ENCODE measurements around the gene MBNL2.
"Not testable (repeated sequence)": the region's sequence is repeated elsewhere in the genome, so short reads cannot be mapped to it uniquely, and the experiment has no call there.

MBNL2 gene

DNA sequence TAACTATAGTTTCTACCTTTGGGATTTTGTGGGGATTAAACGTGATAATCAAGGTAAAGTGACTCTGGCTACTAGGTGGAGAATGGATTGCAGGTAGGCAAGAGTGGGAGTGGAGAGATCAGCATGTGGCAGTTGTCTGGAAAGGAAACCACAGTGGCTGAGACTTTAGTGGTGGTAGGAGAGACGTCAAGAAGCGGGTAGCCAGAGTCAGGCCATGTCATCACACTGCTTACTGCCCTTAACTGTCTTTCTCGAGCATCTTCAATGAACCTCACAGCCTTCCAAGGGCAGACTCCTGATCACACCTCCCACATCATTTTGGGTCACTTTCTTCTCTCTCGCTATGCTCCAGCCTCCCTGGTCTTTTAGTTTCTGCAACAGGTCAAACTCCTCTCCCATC lies 28.6 kb upstream of the MBNL2 start:
- Histone ChIP-seq H3K27ac (ENCODE audit: low read depth, low read length) (no peak overlapping the region), H3K36me3 (ENCODE audit: control insufficient read depth, insufficient read depth, low read length) (no peaks in the 10 kb centered on the region), H3K4me3 (ENCODE audit: low read length) (no peak overlapping the region), H3K4me1 (ENCODE audit: control insufficient read depth, insufficient read depth, low read length) (no peaks in the 10 kb centered on the region), H3K27me3 (ENCODE audit: control insufficient read depth, insufficient read depth, low read length) (no peaks in the 10 kb centered on the region), H3K9ac (ENCODE audit: low read length) (no peak overlapping the region)

DNA sequence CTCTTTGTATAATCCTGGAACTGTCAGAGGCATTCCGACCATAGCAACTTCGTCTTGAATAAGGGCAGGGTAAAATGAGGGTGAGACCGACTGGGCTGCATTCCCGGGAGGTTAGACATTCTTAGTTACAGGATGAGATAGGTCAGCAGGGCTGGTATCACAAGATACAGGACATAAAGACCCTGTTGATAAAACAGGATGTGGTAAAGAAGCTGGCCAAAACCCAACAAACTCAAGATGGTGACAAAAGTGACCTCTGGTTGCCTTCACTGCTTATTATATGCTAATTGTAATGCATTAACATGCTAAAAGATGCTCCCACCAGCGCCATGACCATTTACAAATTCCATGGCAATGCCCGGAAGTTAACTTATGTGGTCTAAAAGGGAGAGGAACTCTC lies 27.7 kb upstream of the MBNL2 start:
- Histone ChIP-seq H3K9ac (ENCODE audit: low read length) (no peak overlapping the region), H3K27me3 (ENCODE audit: control insufficient read depth, insufficient read depth, low read length) (no peaks in the 10 kb centered on the region), H3K4me1 (ENCODE audit: control insufficient read depth, insufficient read depth, low read length) (no peaks in the 10 kb centered on the region), H3K4me3 (ENCODE audit: low read length) (no peak overlapping the region), H3K27ac (ENCODE audit: low read depth, low read length) (no peak overlapping the region), H3K36me3 (ENCODE audit: control insufficient read depth, insufficient read depth, low read length) (no peaks in the 10 kb centered on the region)

DNA sequence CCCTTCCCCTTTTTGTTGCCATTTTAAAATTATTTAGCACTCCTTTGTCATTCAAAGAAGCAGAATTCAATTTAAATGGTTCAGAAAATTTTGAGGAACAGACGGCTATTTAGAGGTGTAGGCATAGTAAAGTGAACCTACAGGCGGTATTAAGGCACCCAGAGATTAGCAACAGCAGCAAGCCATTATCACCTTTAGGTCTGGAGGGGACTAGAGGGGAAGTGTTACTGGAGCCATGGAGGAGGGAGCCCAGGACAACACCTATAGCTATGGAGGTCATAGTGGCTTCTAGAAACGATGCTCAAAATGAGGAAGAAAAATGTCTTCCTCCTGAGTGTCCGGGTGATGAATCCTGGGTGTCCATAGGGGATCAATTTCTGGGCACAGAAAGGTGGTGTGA lies 25.8 kb upstream of the MBNL2 start:
- no peak overlapping the region for H3K9ac ChIP-seq (ENCODE audit: low read length)
- no peaks in the 10 kb centered on the region for H3K36me3 ChIP-seq (ENCODE audit: control insufficient read depth, insufficient read depth, low read length)
- H3K4me1 ChIP-seq (ENCODE audit: control insufficient read depth, insufficient read depth, low read length) = no peaks in the 10 kb centered on the region
- no peaks in the 10 kb centered on the region for H3K27me3 ChIP-seq (ENCODE audit: control insufficient read depth, insufficient read depth, low read length)
- H3K4me3 ChIP-seq (ENCODE audit: low read length) = no peak overlapping the region
- H3K27ac ChIP-seq (ENCODE audit: low read depth, low read length) = no peak overlapping the region

DNA sequence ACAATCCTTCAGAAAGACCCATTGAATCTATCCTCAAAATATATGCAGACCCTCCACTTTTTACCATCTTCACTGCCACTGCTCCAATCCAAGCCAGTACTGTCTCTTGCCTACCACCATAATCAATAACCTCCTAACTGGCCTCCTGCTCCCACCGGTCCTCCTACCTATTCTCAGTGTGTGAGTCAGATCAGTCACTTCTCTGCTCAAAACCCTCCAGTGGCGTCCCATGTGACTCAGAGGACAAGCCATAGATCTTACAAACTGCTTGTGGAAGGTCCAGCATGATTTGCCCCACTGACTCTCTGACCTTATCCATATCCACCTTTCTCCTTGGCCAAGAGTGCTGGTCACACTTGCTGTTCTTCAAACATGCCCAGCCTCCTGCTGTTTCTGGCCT lies 23.4 kb upstream of the MBNL2 start:
- no peak overlapping the region for H3K27ac ChIP-seq (ENCODE audit: low read depth, low read length)

DNA sequence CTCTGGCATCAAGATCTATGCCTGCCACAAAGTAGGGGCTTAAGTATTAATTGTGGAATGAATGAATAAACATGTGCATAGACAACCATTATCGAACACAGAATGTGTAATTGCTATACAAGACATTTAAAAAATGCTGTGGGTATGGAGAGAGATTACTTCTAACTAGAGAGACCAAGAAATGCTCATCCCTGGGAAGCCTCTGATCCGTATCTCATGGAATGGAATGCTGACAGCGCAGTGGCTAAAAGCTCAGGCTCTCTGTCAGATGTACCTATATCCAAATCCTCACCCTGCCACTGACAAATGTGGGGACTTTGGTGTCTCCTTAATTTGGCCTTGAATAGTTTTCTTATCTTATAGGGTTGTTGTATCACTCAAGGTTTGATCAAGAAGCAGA lies 22.7 kb upstream of the MBNL2 start:
- Histone ChIP-seq H3K4me3 (ENCODE audit: low read length) (no peak overlapping the region), H3K4me1 (ENCODE audit: control insufficient read depth, insufficient read depth, low read length) (no peaks in the 10 kb centered on the region), H3K36me3 (ENCODE audit: control insufficient read depth, insufficient read depth, low read length) (no peaks in the 10 kb centered on the region), H3K27ac (ENCODE audit: low read depth, low read length) (no peak overlapping the region), H3K27me3 (ENCODE audit: control insufficient read depth, insufficient read depth, low read length) (no peaks in the 10 kb centered on the region), H3K9ac (ENCODE audit: low read length) (no peak overlapping the region)

More for the DNA sequence above, 23.4 kb upstream of the MBNL2 start:
- Histone ChIP-seq H3K4me3 (ENCODE audit: low read length) (no peak overlapping the region), H3K4me1 (ENCODE audit: control insufficient read depth, insufficient read depth, low read length) (no peaks in the 10 kb centered on the region), H3K9ac (ENCODE audit: low read length) (no peak overlapping the region), H3K36me3 (ENCODE audit: control insufficient read depth, insufficient read depth, low read length) (no peaks in the 10 kb centered on the region), H3K27me3 (ENCODE audit: control insufficient read depth, insufficient read depth, low read length) (no peaks in the 10 kb centered on the region)

DNA sequence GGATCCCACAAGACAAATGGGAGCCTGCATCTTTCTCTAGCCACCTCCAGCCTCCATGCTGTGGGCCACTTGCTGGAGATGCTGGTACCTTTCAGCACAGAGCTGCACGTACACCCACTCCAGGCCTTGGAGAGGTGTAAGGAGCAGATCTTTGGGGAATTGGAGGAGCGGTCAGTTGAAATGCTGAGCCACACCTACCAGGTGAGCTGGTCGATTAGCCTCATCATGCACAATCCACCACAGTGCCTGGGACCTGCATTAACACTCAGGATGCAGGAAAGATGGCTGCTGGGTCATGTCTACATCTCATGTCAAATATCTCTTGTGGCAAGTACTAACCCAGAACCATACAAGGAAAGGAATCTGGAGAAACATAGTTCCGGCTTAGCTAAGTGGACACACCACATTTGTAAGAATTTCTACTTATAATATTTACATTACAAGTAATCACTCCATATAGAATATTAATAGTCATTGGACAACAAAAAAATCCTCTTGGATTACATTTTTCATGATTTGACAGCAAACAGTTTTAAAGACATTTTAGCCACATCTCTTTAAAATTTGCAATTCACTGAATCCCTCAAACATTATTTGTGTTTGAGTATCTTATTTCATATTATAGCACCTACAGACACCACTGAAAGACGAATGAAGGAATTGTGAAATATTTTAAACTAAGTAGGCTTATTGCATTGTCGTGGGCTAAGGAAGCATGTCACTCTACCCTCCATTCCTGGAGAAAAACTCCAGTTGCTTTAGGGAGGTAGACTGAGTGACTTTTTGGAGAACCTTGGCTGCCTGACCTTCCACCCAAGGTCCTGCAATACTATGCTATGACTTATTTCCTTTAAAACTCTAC lies 21.8 kb upstream of the MBNL2 start:
- Histone ChIP-seq H3K9ac (ENCODE audit: low read length) (no peak overlapping the region), H3K4me1 (ENCODE audit: control insufficient read depth, insufficient read depth, low read length) (no peaks in the 10 kb centered on the region), H3K36me3 (ENCODE audit: control insufficient read depth, insufficient read depth, low read length) (no peaks in the 10 kb centered on the region)

DNA sequence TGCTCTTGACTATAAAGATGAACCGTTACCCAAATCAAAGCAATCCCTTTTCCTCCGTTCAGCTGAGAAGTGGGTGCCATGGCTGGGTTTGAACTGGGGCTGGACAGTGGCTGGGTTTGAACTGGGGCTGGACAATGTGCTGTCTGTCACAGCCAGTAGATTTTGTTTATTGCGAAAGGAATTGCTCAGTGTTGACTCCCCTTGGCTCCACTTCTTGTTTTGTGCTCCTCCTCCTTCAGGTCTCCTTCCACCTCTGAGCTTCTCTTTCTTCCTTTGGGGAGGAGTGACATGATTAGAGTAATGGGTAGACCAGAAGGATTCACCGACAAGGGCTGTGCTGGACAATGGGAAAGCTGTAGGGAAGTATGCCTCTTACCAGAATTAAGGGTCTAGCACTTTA lies 19.4 kb upstream of the MBNL2 start:
- H3K27me3 ChIP-seq (ENCODE audit: control insufficient read depth, insufficient read depth, low read length) = no peaks in the 10 kb centered on the region
- no peaks in the 10 kb centered on the region for H3K36me3 ChIP-seq (ENCODE audit: control insufficient read depth, insufficient read depth, low read length)
- H3K4me3 ChIP-seq (ENCODE audit: low read length) = no peak overlapping the region
- H3K4me1 ChIP-seq (ENCODE audit: control insufficient read depth, insufficient read depth, low read length) = no peaks in the 10 kb centered on the region
- H3K9ac ChIP-seq (ENCODE audit: low read length) = no peak overlapping the region
- H3K27ac ChIP-seq (ENCODE audit: low read depth, low read length) = no peak overlapping the region

More for the DNA sequence above, 21.8 kb upstream of the MBNL2 start:
- H3K27ac ChIP-seq (ENCODE audit: low read depth, low read length) = no peak overlapping the region
- H3K4me3 ChIP-seq (ENCODE audit: low read length) = no peak overlapping the region
- no peaks in the 10 kb centered on the region for H3K27me3 ChIP-seq (ENCODE audit: control insufficient read depth, insufficient read depth, low read length)

DNA sequence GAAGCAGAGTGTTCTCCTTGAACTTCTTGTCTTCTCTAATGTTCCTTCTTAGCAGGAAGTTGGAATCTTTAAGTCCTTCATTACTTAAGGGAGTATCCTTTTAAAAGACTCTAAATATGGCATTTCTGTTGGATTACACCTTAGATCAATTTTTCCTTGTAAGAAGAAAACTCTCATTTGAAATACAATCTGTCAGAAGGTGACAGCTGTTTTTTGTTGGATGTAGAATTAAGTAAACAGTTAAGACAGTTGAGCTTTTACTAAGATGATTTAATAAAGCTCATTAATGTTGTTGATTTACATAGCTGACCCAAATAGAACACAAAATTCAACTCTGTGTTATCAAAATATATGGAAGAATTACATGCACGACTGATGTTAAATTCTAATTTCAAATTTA lies 16.7 kb upstream of the MBNL2 start:
- no peak overlapping the region for H3K9ac ChIP-seq (ENCODE audit: low read length)
- H3K27ac ChIP-seq (ENCODE audit: low read depth, low read length) = no peak overlapping the region
- no peaks in the 10 kb centered on the region for H3K36me3 ChIP-seq (ENCODE audit: control insufficient read depth, insufficient read depth, low read length)
- no peaks in the 10 kb centered on the region for H3K4me1 ChIP-seq (ENCODE audit: control insufficient read depth, insufficient read depth, low read length)
- H3K4me3 ChIP-seq (ENCODE audit: low read length) = no peak overlapping the region
- H3K27me3 ChIP-seq (ENCODE audit: control insufficient read depth, insufficient read depth, low read length) = no peaks in the 10 kb centered on the region

DNA sequence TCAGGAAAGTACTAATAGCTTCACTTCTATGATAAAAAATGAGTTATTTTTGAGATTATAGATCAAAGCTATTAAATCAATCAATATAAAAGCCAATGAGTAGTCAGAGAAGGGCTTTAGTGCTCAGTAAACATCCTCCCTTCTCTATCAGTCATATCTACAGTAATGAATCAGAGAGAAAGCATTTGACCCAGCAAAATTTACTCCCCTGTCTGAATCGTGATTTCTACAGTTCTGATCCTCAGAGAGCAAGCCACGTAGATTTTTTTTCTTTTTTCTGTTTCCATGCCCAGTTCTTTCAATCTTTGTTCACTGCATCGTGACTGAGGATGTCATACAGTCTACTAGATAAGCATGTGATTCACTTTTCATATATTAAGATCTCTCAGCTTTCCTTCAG lies 16.2 kb upstream of the MBNL2 start:
- H3K27ac ChIP-seq (ENCODE audit: low read depth, low read length) = no peak overlapping the region
- no peak overlapping the region for H3K4me3 ChIP-seq (ENCODE audit: low read length)
- no peaks in the 10 kb centered on the region for H3K36me3 ChIP-seq (ENCODE audit: control insufficient read depth, insufficient read depth, low read length)
- no peaks in the 10 kb centered on the region for H3K4me1 ChIP-seq (ENCODE audit: control insufficient read depth, insufficient read depth, low read length)
- H3K9ac ChIP-seq (ENCODE audit: low read length) = no peak overlapping the region
- no peaks in the 10 kb centered on the region for H3K27me3 ChIP-seq (ENCODE audit: control insufficient read depth, insufficient read depth, low read length)

DNA sequence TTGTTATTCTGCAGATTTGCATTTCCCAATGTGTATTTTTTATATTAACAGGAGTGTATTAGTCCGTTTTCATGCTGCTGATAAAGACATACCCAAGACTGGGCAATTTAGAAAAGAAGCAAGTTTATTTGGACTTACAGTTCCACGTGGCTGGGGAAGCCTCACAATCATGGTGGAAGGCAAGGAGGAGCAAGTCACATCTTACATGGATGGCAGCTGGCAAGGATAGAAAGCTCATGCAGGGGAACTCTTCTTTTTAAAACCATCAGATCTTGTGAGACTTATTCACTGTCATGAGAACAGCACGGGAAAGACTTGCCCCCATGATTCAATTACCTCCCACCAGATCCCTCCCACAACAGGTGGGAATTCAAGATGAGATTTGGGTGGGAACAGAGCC lies 14.9 kb upstream of the MBNL2 start:
- H3K27ac ChIP-seq (ENCODE audit: low read depth, low read length); H3K36me3 ChIP-seq (ENCODE audit: control insufficient read depth, insufficient read depth, low read length); H3K4me1 ChIP-seq (ENCODE audit: control insufficient read depth, insufficient read depth, low read length); H3K9ac ChIP-seq (ENCODE audit: low read length); H3K27me3 ChIP-seq (ENCODE audit: control insufficient read depth, insufficient read depth, low read length); H3K4me3 ChIP-seq (ENCODE audit: low read length): not testable (repeated sequence)

DNA sequence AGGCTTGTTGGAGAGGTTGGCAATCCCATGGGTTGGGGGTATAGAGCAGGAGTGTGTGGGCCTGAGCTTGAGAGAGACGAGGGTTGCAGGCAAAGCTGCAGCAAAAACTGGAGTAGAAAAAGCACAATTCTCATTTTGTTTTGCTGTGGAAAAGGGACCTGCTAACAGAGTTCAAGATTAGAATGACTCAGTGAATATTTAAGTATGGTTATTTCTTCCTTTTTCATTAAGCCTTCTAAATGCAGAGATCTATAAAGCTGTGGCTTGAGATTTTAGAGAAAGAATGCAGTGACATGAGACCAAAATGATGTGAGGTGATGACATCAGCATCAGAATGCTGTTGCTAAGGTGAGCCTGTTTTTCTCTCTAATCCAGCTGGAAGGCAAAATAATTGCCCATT lies 10.8 kb upstream of the MBNL2 start:
- Histone ChIP-seq H3K4me1 (ENCODE audit: control insufficient read depth, insufficient read depth, low read length) (no peaks in the 10 kb centered on the region), H3K27ac (ENCODE audit: low read depth, low read length) (peak overlapping the region; percentile 36), H3K36me3 (ENCODE audit: control insufficient read depth, insufficient read depth, low read length) (no peaks in the 10 kb centered on the region), H3K4me3 (ENCODE audit: low read length) (no peak overlapping the region), H3K27me3 (ENCODE audit: control insufficient read depth, insufficient read depth, low read length) (no peaks in the 10 kb centered on the region), H3K9ac (ENCODE audit: low read length) (no peak overlapping the region)

DNA sequence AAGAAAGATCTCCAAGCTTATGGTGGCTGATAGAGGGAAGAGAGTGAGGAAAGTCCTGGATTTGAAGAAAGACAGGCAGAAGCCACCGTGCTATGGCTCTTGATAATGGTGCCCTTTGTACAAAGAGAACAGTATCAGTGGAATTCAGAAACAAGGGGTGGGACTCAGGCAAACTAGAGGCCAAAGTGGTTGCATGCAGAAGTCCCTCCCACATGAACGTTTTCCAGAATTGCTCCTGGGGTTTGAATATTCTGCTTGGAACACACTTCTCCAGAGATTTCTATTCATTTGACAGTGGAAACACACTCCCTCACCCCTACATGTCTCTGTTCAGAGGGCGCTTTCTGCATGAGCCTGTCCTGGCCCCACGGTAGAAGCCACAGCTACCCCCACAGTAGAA lies 10.1 kb upstream of the MBNL2 start:
- no peak overlapping the region for H3K27ac ChIP-seq (ENCODE audit: low read depth, low read length)
- H3K4me3 ChIP-seq (ENCODE audit: low read length) = no peak overlapping the region

DNA sequence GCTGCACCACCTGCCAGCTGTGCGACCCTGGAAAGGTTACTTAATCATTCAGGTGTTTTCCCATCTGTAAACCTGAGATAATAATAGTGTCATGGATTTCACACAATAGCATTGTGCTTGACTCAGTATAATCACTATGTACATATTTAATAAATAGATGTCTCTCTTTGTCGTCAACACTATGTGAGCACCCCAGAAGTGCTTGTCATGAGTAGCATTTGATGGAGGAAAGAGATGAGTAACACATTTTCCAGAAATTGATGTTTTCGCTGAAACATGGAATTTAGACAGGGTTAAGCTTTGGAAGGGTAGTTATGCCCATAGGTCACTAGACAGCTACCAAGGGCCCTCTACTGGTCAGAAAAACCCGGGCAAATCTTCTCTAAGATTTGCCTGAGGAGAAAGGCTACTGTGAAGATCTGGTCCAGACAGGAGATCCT lies 9.5 kb upstream of the MBNL2 start:
- no peak overlapping the region for H3K9ac ChIP-seq (ENCODE audit: low read length)
- H3K27me3 ChIP-seq (ENCODE audit: control insufficient read depth, insufficient read depth, low read length) = no peaks in the 10 kb centered on the region
- H3K4me1 ChIP-seq (ENCODE audit: control insufficient read depth, insufficient read depth, low read length) = no peaks in the 10 kb centered on the region
- H3K36me3 ChIP-seq (ENCODE audit: control insufficient read depth, insufficient read depth, low read length) = no peaks in the 10 kb centered on the region
- no peak overlapping the region for H3K4me3 ChIP-seq (ENCODE audit: low read length)
- no peak overlapping the region for H3K27ac ChIP-seq (ENCODE audit: low read depth, low read length)

More for the DNA sequence above, 10.1 kb upstream of the MBNL2 start:
- H3K9ac ChIP-seq (ENCODE audit: low read length) = no peak overlapping the region
- no peaks in the 10 kb centered on the region for H3K4me1 ChIP-seq (ENCODE audit: control insufficient read depth, insufficient read depth, low read length)
- no peaks in the 10 kb centered on the region for H3K36me3 ChIP-seq (ENCODE audit: control insufficient read depth, insufficient read depth, low read length)
- H3K27me3 ChIP-seq (ENCODE audit: control insufficient read depth, insufficient read depth, low read length) = no peaks in the 10 kb centered on the region

Data from rectal smooth muscle tissue (tissue), 1 donor.